ENCODE measurements around the gene HESX1. TPM values are rescaled to one million over a fixed set of nuclear protein-coding genes. Genes with fewer than 3 reads are reported as not detected.

Gene HESX1
- total RNA-seq, 1 experiment from 2014 or later: 3.9 TPM

- CTCF ChIA-PET: no interaction called here
- Histone ChIP-seq H3K9me3 (ENCODE audit: low read length) (no peaks in the 10 kb centered on the region), H3K27ac (ENCODE audit: low read length) (no peak overlapping the region), H3K4me3 (ENCODE audit: low read length) (no peak overlapping the region), H3K9ac (ENCODE audit: low read length) (no peak overlapping the region), H3K27me3 (ENCODE audit: low read length) (no peaks in the 10 kb centered on the region), H3K9me2 (replicated peaks; ENCODE audit: low read length) (no peaks in the 10 kb centered on the region), H3K36me3 (ENCODE audit: low read depth, low read length) (no peaks in the 10 kb centered on the region), H4K20me1 (ENCODE audit: low read length) (no peaks in the 10 kb centered on the region), H3K79me2 (ENCODE audit: low read length) (no peaks in the 10 kb centered on the region), H3F3A (ENCODE audit: low read length, unreplicated experiment) (no peaks in the 10 kb centered on the region), H3K4me1 (ENCODE audit: insufficient read depth, low read length) (no peaks in the 10 kb centered on the region; the same call in 1 of the 2 replicates), H2AFZ (ENCODE audit: low read length) (no peak overlapping the region), H3K4me2 (ENCODE audit: low read length) (no peak overlapping the region)
- DNase-seq (no peak), ATAC-seq (no peak)
- POLR2A ChIA-PET (ENCODE audit: unreplicated experiment): no interaction called here
- no TSS peak for BruUV-seq (replicated peaks)
- TF ChIP-seq EZH2 (IDR thresholded peaks at IDR 0.05; ENCODE audit: low read length, unreplicated experiment): no peak
- TF ChIP-seq CTCF (conservative IDR thresholded peaks at IDR 0.05; ENCODE audit: low read depth, low read length): no peak
- no peak for TF ChIP-seq EZH2phosphoT487 (IDR thresholded peaks at IDR 0.05; ENCODE audit: borderline replicate concordance, low read length)
- intact Hi-C loops (cut with micrococcal nuclease): no loop called here
Observed at GRCh38 chr3:57184526-57184925, 15.3 kb downstream of the HESX1 start.

GRCh38 chr3:57179580-57180410, 20.0 kb downstream of the HESX1 start:
- H3K27me3 ChIP-seq (ENCODE audit: low read length): no peaks in the 10 kb centered on the region
- no peaks in the 10 kb centered on the region for H3K9me3 ChIP-seq (ENCODE audit: low read length)
- H2AFZ ChIP-seq (ENCODE audit: low read length): no peak overlapping the region
- no peaks in the 10 kb centered on the region for H3K9me2 ChIP-seq (replicated peaks; ENCODE audit: low read length)
- H3K79me2 ChIP-seq (ENCODE audit: low read length): no peaks in the 10 kb centered on the region
- no peak for TF ChIP-seq EZH2 (IDR thresholded peaks at IDR 0.05; ENCODE audit: low read length, unreplicated experiment)
- no peak for TF ChIP-seq EZH2phosphoT487 (IDR thresholded peaks at IDR 0.05; ENCODE audit: borderline replicate concordance, low read length)
- peak; percentile 67 for TF ChIP-seq CTCF (conservative IDR thresholded peaks at IDR 0.05; ENCODE audit: low read depth, low read length)
- H3K4me1 ChIP-seq (ENCODE audit: insufficient read depth, low read length): no peaks in the 10 kb centered on the region
- ChIA-PET POLR2A (ENCODE audit: unreplicated experiment) (interaction anchor here (0.5 kb wide), 1 partner anchor 378 kb away, joined by 4 read pairs; no protein-coding TSS in a partner anchor), CTCF (interaction anchor here (0.5 to 1.3 kb wide), 6 partner anchors 38 to 366 kb away, joined by 3 to 13 read pairs (median 3); no protein-coding TSS in a partner anchor)
- no peaks in the 10 kb centered on the region for H3K36me3 ChIP-seq (ENCODE audit: low read depth, low read length)
- H3K27ac ChIP-seq (ENCODE audit: low read length): no peak overlapping the region
- ATAC-seq (peak; percentile 93), DNase-seq (peak; percentile 59)
- BruUV-seq (replicated peaks): no TSS peak
- H3F3A ChIP-seq (ENCODE audit: low read length, unreplicated experiment): no peaks in the 10 kb centered on the region
- H3K9ac ChIP-seq (ENCODE audit: low read length): no peak overlapping the region
- H3K4me2 ChIP-seq (ENCODE audit: low read length): no peak overlapping the region
- no peak overlapping the region for H3K4me3 ChIP-seq (ENCODE audit: low read length)
- intact Hi-C loops (cut with micrococcal nuclease): loop anchor here (2.0 to 10.0 kb wide), 3 partner anchors 43 to 415 kb away; partner anchors contain the start of gene ARF4
- no peaks in the 10 kb centered on the region for H4K20me1 ChIP-seq (ENCODE audit: low read length)

- BruUV-seq (replicated peaks): no TSS peak
- no peak for ATAC-seq
Observed at GRCh38 chr3:57176045-57176444, 23.7 kb downstream of the HESX1 start.

More at GRCh38 chr3:57176045-57176444, 23.7 kb downstream of the HESX1 start:
- ChIA-PET POLR2A (ENCODE audit: unreplicated experiment) (no interaction called here), CTCF (no interaction called here)
- Histone ChIP-seq H3K9me2 (replicated peaks; ENCODE audit: low read length) (no peaks in the 10 kb centered on the region), H3K79me2 (ENCODE audit: low read length) (no peaks in the 10 kb centered on the region), H3F3A (ENCODE audit: low read length, unreplicated experiment) (no peaks in the 10 kb centered on the region), H4K20me1 (ENCODE audit: low read length) (no peaks in the 10 kb centered on the region), H3K36me3 (ENCODE audit: low read depth, low read length) (no peaks in the 10 kb centered on the region), H2AFZ (ENCODE audit: low read length) (no peak overlapping the region), H3K4me2 (ENCODE audit: low read length) (no peak overlapping the region), H3K4me3 (ENCODE audit: low read length) (no peak overlapping the region), H3K4me1 (ENCODE audit: insufficient read depth, low read length) (no peaks in the 10 kb centered on the region), H3K27ac (ENCODE audit: low read length) (no peak overlapping the region), H3K9ac (ENCODE audit: low read length) (no peak overlapping the region), H3K9me3 (ENCODE audit: low read length) (no peaks in the 10 kb centered on the region), H3K27me3 (ENCODE audit: low read length) (no peaks in the 10 kb centered on the region)
- DNase-seq: no peak
- intact Hi-C loops (cut with micrococcal nuclease): loop anchor here (5.0 to 10.0 kb wide), 2 partner anchors 256 to 419 kb away; partner anchors contain the start of gene ARF4
- TF ChIP-seq CTCF (conservative IDR thresholded peaks at IDR 0.05; ENCODE audit: low read depth, low read length) (no peak), EZH2phosphoT487 (IDR thresholded peaks at IDR 0.05; ENCODE audit: borderline replicate concordance, low read length) (no peak), EZH2 (IDR thresholded peaks at IDR 0.05; ENCODE audit: low read length, unreplicated experiment) (no peak)
